HCT116 (cell line): ENCODE data around the gene MRPS27. TPM values are rescaled to one million over a fixed set of nuclear protein-coding genes. Genes with fewer than 3 reads are reported as not detected.

Experiments
- ATAC-seq: fragments of 200-7000 bp; cut with Tn5 transposase; 2 replicates; pipeline ENCODE4 v1.9.1; 2020; ENCODE audit warnings: mild to moderate bottlenecking, moderate library complexity
- BruUV-seq: library from RNA; stranded (reverse); fragments of 400-500 nt; replicated peaks from 2 replicates; lab custom pipeline; 2021; lab: Mats Ljungman, UMichigan
- CTCF ChIA-PET: fragments of 300-600 bp; sonication (Branson Sonifier 250); formaldehyde crosslinking; loops from one replicate; lab custom pipeline; 2021; ENCODE audit warnings: antibody characterized with exemption; lab: Charles Lee
- POLR2A ChIA-PET: fragments of 300-600, 350-600 bp; sonication (Branson Sonifier 250); formaldehyde crosslinking; loops from one replicate; lab custom pipeline; 2021; ENCODE audit warnings: antibody characterized with exemption; lab: Charles Lee
- RAD21 ChIA-PET, 2 experiments: fragments of 300-600 bp; sonication (Branson Sonifier 250); formaldehyde crosslinking; loops; one replicate each; lab custom pipeline; 2023; ENCODE audit warnings: low total read pairs in 2 of 2; ENCODE audit not compliant: uncharacterized antibody in 2 of 2, unreplicated experiment in 2 of 2, low non-redundant PET in 1 of 2; lab: Charles Lee
- DNase-seq: peaks from one replicate; pipeline ENCODE4 v3.0.0-alpha.2; 2010; ENCODE audit warnings: low read depth, low spot score
- H2AFZ ChIP-seq: fragments of 200-600 bp; shearing (Covaris generic), sonication (generic); 2 replicates; pipeline ENCODE4 v1.6.1; 2017; ENCODE audit warnings: low read depth, mixed run types, mixed read lengths, antibody characterized with exemption, low read length; ENCODE audit not compliant: poor library complexity, severe bottlenecking
- H3K27ac ChIP-seq: 2 replicates; pipeline ENCODE4 v1.5.1; 2012; ENCODE audit warnings: low read depth, low read length
- H3K27me3 ChIP-seq: fragments of 200-600 bp; sonication (generic); 2 replicates; pipeline ENCODE4 v1.6.1; 2016; ENCODE audit warnings: mixed run types, low read length, mixed read lengths; ENCODE audit not compliant: insufficient read depth
- H3K36me3 ChIP-seq, 2 experiments: fragments of 200-500 bp in 1 of 2; fragments of 200-600 bp in 1 of 2; sonication (Bioruptor generic) in 1 of 2; sonication (generic) in 1 of 2; 2 replicates each; pipeline versions ENCODE4 v1.5.1 to v1.6.1; 2014 to 2016; ENCODE audit warnings: low read length in 2 of 2, inconsistent platforms in 1 of 2, mixed read lengths in 1 of 2, mixed run types in 1 of 2; ENCODE audit not compliant: insufficient read depth in 2 of 2, control insufficient read depth in 1 of 2
- H3K4me1 ChIP-seq, 2 experiments: fragments of 200-600 bp in 1 of 2; sonication (generic) in 1 of 2; 2 replicates each; pipeline versions ENCODE4 v1.5.1 to v1.6.1; 2012 to 2017; ENCODE audit warnings: low read length in 2 of 2, inconsistent platforms in 1 of 2, mild to moderate bottlenecking in 1 of 2, mixed read lengths in 1 of 2, mixed run types in 1 of 2, moderate library complexity in 1 of 2; ENCODE audit not compliant: insufficient read depth in 2 of 2, control insufficient read depth in 1 of 2
- H3K4me2 ChIP-seq: fragments of 200-600 bp; sonication (generic); 2 replicates; pipeline ENCODE4 v1.6.1; 2017; ENCODE audit warnings: mixed run types, low read length, mixed read lengths
- H3K4me3 ChIP-seq, 2 experiments: fragments of 200-600 bp in 1 of 2; sonication (generic) in 1 of 2; replicated peaks in 1 of 2; 2 replicates each; pipeline ENCODE4 v1.5.1; 2011 to 2016; ENCODE audit warnings: low read length in 2 of 2, control low read depth in 1 of 2, low read depth in 1 of 2, mild to moderate bottlenecking in 1 of 2, mixed read lengths in 1 of 2, mixed run types in 1 of 2
- H3K79me2 ChIP-seq: fragments of 200-600 bp; sonication (generic); 2 replicates; pipeline ENCODE4 v1.6.1; 2017; ENCODE audit warnings: mild to moderate bottlenecking, mixed run types, low read length, moderate library complexity, mixed read lengths; ENCODE audit not compliant: insufficient read depth
- H3K9ac ChIP-seq: fragments of 200-600 bp; sonication (generic); 2 replicates; pipeline ENCODE4 v1.6.1; 2016; ENCODE audit warnings: low read length, mixed read lengths
- H3K9me2 ChIP-seq: fragments of 200-600 bp; sonication (generic), shearing (Covaris generic); 2 replicates; pipeline ENCODE4 v1.6.1; 2017; ENCODE audit warnings: mixed run types, mild to moderate bottlenecking, moderate library complexity; ENCODE audit not compliant: insufficient read depth
- H3K9me3 ChIP-seq, 2 experiments: fragments of 200-500 bp in 1 of 2; fragments of 200-600 bp in 1 of 2; sonication (Bioruptor generic) in 1 of 2; sonication (generic) in 1 of 2; 2 replicates each; pipeline ENCODE4 v1.6.1; 2014 to 2017; ENCODE audit warnings: low read length in 2 of 2, mixed read lengths in 2 of 2, inconsistent platforms in 1 of 2, low read depth in 1 of 2, mild to moderate bottlenecking in 1 of 2, mixed run types in 1 of 2, moderate library complexity in 1 of 2; ENCODE audit not compliant: control insufficient read depth in 1 of 2, insufficient read depth in 1 of 2
- H4K20me1 ChIP-seq: fragments of 200-600 bp; sonication (generic), shearing (Covaris generic); 2 replicates; pipeline ENCODE4 v1.6.1; 2017; ENCODE audit warnings: mixed run types, mild to moderate bottlenecking, moderate library complexity; ENCODE audit not compliant: insufficient read depth
- ATF3 ChIP-seq: IDR thresholded peaks from 2 replicates; pipeline ENCODE4 v1.6.1; 2012
- CBX3 ChIP-seq: IDR thresholded peaks from 2 replicates; pipeline ENCODE4 v1.6.1; 2012; ENCODE audit warnings: low read depth
- EGR1 ChIP-seq: IDR thresholded peaks from 2 replicates; pipeline ENCODE4 v1.6.1; 2012; ENCODE audit warnings: low read depth
- FOSL1 ChIP-seq: IDR thresholded peaks from 2 replicates; pipeline ENCODE4 v1.6.1; 2012; ENCODE audit warnings: low read depth
- POLR2AphosphoS5 ChIP-seq: IDR thresholded peaks from 2 replicates; pipeline ENCODE4 v1.6.1; 2011; ENCODE audit warnings: mild to moderate bottlenecking, low read depth, low read length, moderate library complexity
- RAD21 ChIP-seq: IDR thresholded peaks from 2 replicates; pipeline ENCODE4 v1.6.1; 2012; ENCODE audit warnings: low read depth, mild to moderate bottlenecking
- REST ChIP-seq: IDR thresholded peaks from 2 replicates; pipeline ENCODE4 v1.6.1; 2012; ENCODE audit warnings: low read depth
- ZNF274 ChIP-seq: fragments of 200-500 bp; sonication (Bioruptor generic); IDR thresholded peaks from 2 replicates; pipeline ENCODE4 v1.6.1; 2014; ENCODE audit warnings: mild to moderate bottlenecking, low read depth, low read length, inconsistent platforms
- intact Hi-C: fragments of 100-400 bp; cut with micrococcal nuclease; formaldehyde crosslinking; loops from 2 replicates; pipeline ENCODE4 v1.10.0; 2022
- total RNA-seq: library from RNA; stranded (reverse); gene quantifications from one replicate; pipeline ENCODE4 v1.2.1, GENCODE V29; 2021; ENCODE audit not compliant: unreplicated experiment

Gene MRPS27
- total RNA-seq, 1 experiment from 2014 or later, result 113 TPM

DNA sequence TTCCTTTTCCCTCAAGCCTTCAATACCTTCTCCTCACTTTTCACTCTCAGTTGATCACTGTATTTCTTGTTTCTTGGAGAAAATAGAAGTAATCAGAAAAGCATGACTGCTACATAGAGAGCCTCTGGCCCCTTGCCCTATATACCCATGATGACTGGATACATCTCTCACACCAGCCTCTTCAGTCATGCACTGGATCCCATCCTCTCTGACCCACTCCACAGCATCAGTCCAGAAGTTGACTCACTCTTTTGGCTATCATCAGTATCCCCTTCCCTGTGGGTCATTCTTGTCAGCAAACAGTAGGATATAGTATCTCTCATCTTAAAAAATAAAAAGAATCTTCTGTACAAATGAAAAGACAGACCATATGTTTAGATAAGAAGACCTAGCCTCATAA is 33.0 kb upstream of the MRPS27 start:
- no peaks in the 10 kb centered on the region for H3K9me3 ChIP-seq
- BruUV-seq, result no TSS peak
- no peak overlapping the region for H3K9ac ChIP-seq
- ChIA-PET POLR2A (no interaction called here), CTCF (no interaction called here), RAD21 (no interaction called here)
- H3K4me2 ChIP-seq, result no peak overlapping the region
- H3K4me1 ChIP-seq, result peaks cover under 1 to 8% of the 10 kb centered on the region in 2 experiments
- H3K9me2 ChIP-seq, result no peaks in the 10 kb centered on the region
- TF ChIP-seq CBX3, result no peak
- TF ChIP-seq FOSL1, result no peak
- no peak for TF ChIP-seq RAD21
- TF ChIP-seq REST, result no peak
- TF ChIP-seq POLR2AphosphoS5, result no peak
- TF ChIP-seq EGR1, result no peak
- TF ChIP-seq ATF3, result no peak
- TF ChIP-seq ZNF274, result no peak
- intact Hi-C loops, result no loop called here
- ATAC-seq (no peak), DNase-seq (no peak)
- H4K20me1 ChIP-seq, result no peaks in the 10 kb centered on the region
- H3K27me3 ChIP-seq, result no peaks in the 10 kb centered on the region
- H3K79me2 ChIP-seq, result no peaks in the 10 kb centered on the region
- H2AFZ ChIP-seq, result no peak overlapping the region
- no peak overlapping the region for H3K4me3 ChIP-seq
- no peak overlapping the region for H3K27ac ChIP-seq
- H3K36me3 ChIP-seq, result peaks cover 0 to 7% of the 10 kb centered on the region in 2 experiments; a peak in 2 of 4 replicates
